ENCODE results near the gene GRID2. TPM values are rescaled to one million over a fixed set of nuclear protein-coding genes. Genes with fewer than 3 reads are reported as not detected.

The GRID2 gene
- total RNA-seq, 1 donor from 2014 or later = 0.17 TPM

- no peaks in the 10 kb centered on the region for H3K36me3 Mint-ChIP-seq
- Histone ChIP-seq H3K4me3 (no peak overlapping the region), H3K4me2 (no peak overlapping the region), H3K79me2 (ENCODE audit: low read depth) (no peaks in the 10 kb centered on the region), H3K27me3 (no peaks in the 10 kb centered on the region), H3K9me3 (ENCODE audit: low read depth) (no peaks in the 10 kb centered on the region), H4K20me1 (ENCODE audit: low read depth) (no peaks in the 10 kb centered on the region), H2AFZ (replicated peaks) (peak overlapping the region; percentile 48), H3K36me3 (no peaks in the 10 kb centered on the region), H3F3A (ENCODE audit: low read depth) (no peaks in the 10 kb centered on the region), H3K9ac (no peak overlapping the region), H3K4me1 (no peaks in the 10 kb centered on the region), H3K27ac (no peak overlapping the region)
- TF ChIP-seq EZH2phosphoT487 (IDR thresholded peaks at IDR 0.05) = no peak
- no peak for TF ChIP-seq CTCF (IDR thresholded peaks at IDR 0.05)
- TF ChIP-seq EZH2 (IDR thresholded peaks at IDR 0.05) = no peak
- DNase-seq (ENCODE audit: low spot score) = no peak
- no peaks in the 10 kb centered on the region for H3K4me1 Mint-ChIP-seq
- H3K27ac Mint-ChIP-seq = no peak overlapping the region
- H3K27me3 Mint-ChIP-seq (ENCODE audit: insufficient read depth, low read depth) = no peaks in the 10 kb centered on the region
- H3K4me3 Mint-ChIP-seq = no peak overlapping the region
- no peaks in the 10 kb centered on the region for H3K9me3 Mint-ChIP-seq
These were observed 870.8 kb downstream of the GRID2 start for GRCh38 chr4:93174598-93174997.

- DNase-seq (ENCODE audit: low spot score) = no peak
- peaks cover 1% of the 10 kb centered on the region for H3K4me1 Mint-ChIP-seq
- Histone ChIP-seq H3K9ac (no peak overlapping the region), H4K20me1 (ENCODE audit: low read depth) (no peaks in the 10 kb centered on the region), H3K27me3 (no peaks in the 10 kb centered on the region), H3K27ac (no peak overlapping the region), H3F3A (ENCODE audit: low read depth) (no peaks in the 10 kb centered on the region), H3K36me3 (no peaks in the 10 kb centered on the region), H3K9me3 (ENCODE audit: low read depth) (no peaks in the 10 kb centered on the region), H2AFZ (replicated peaks) (no peak overlapping the region), H3K4me3 (no peak overlapping the region), H3K4me1 (peaks cover 8% of the 10 kb centered on the region), H3K4me2 (no peak overlapping the region), H3K79me2 (ENCODE audit: low read depth) (no peaks in the 10 kb centered on the region)
- no peak for TF ChIP-seq EZH2phosphoT487 (IDR thresholded peaks at IDR 0.05)
- TF ChIP-seq EZH2 (IDR thresholded peaks at IDR 0.05) = no peak
- no peak for TF ChIP-seq CTCF (IDR thresholded peaks at IDR 0.05)
- no peaks in the 10 kb centered on the region for H3K9me3 Mint-ChIP-seq
- no peak overlapping the region for H3K27ac Mint-ChIP-seq
- H3K27me3 Mint-ChIP-seq (ENCODE audit: insufficient read depth, low read depth) = no peaks in the 10 kb centered on the region
- no peaks in the 10 kb centered on the region for H3K36me3 Mint-ChIP-seq
- no peak overlapping the region for H3K4me3 Mint-ChIP-seq
These were observed 874.5 kb downstream of the GRID2 start for GRCh38 chr4:93178279-93178678.

- Histone ChIP-seq H4K20me1 (ENCODE audit: low read depth) (no peaks in the 10 kb centered on the region), H3K36me3 (no peaks in the 10 kb centered on the region), H3K9me3 (ENCODE audit: low read depth) (no peaks in the 10 kb centered on the region), H3K9ac (no peak overlapping the region), H3F3A (ENCODE audit: low read depth) (no peaks in the 10 kb centered on the region), H2AFZ (replicated peaks) (no peak overlapping the region), H3K4me1 (peaks cover 15% of the 10 kb centered on the region), H3K27ac (no peak overlapping the region), H3K79me2 (ENCODE audit: low read depth) (no peaks in the 10 kb centered on the region), H3K4me3 (no peak overlapping the region), H3K4me2 (no peak overlapping the region), H3K27me3 (no peaks in the 10 kb centered on the region)
- peaks cover 3% of the 10 kb centered on the region for H3K4me1 Mint-ChIP-seq
- DNase-seq (ENCODE audit: low spot score) = no peak
- H3K9me3 Mint-ChIP-seq = no peaks in the 10 kb centered on the region
- H3K27me3 Mint-ChIP-seq (ENCODE audit: insufficient read depth, low read depth) = no peaks in the 10 kb centered on the region
- H3K4me3 Mint-ChIP-seq = no peak overlapping the region
- no peaks in the 10 kb centered on the region for H3K36me3 Mint-ChIP-seq
- TF ChIP-seq EZH2 (IDR thresholded peaks at IDR 0.05) (no peak), CTCF (IDR thresholded peaks at IDR 0.05) (no peak), EZH2phosphoT487 (IDR thresholded peaks at IDR 0.05) (no peak)
- H3K27ac Mint-ChIP-seq = no peak overlapping the region
These were observed 875.3 kb downstream of the GRID2 start for GRCh38 chr4:93179044-93179443.
